Left renal pelvis (tissue), 4 donors: ENCODE measurements around the gene RAB11FIP3. TPM values are rescaled to one million over a fixed set of nuclear protein-coding genes. Genes with fewer than 3 reads are reported as not detected.
A peak's percentile ranks its signal among the peaks of the same experiment; 100 is the strongest.
"Not testable (repeated sequence)": the region's sequence is repeated elsewhere in the genome, so short reads cannot be mapped to it uniquely, and the experiment has no call there.

Experiments
- DNase-seq, 4 donors: peaks; one replicate each; pipeline ENCODE4 v3.0.0-alpha.2; 2013; ENCODE audit warnings: low read depth in 4 of 4, low spot score in 3 of 4
- polyA plus RNA-seq, 4 donors: library from polyadenylated mRNA; unstranded; fragments of 120-200 nt; gene quantifications; one replicate each; pipeline ENCODE4 v1.2.1, GENCODE V29; 2013; ENCODE audit not compliant: insufficient read length in 4 of 4

Gene RAB11FIP3
- polyA plus RNA-seq = 100 to 1,000 TPM in 1 of 4 donors, 10 to 100 TPM in 3; 44.2 to 144 (median 76.4) TPM

GRCh38 chr16:425082-425718 is at the start of gene RAB11FIP3:
Gene RAB11FIP3, plus strand, starts transcription at chr16:425649. Its CDS starts 358 bp downstream, at chr16:426007.
- DNase-seq = peak; percentile 48 to 70 (median 60)

GRCh38 chr16:375927-376816 is 49.3 kb upstream of the RAB11FIP3 start:
- no peak for DNase-seq

GRCh38 chr16:376817-377418 is 48.5 kb upstream of the RAB11FIP3 start:
- DNase-seq = no peak

GRCh38 chr16:377419-377951 is 48.0 kb upstream of the RAB11FIP3 start:
- DNase-seq = no peak

- DNase-seq = not testable (repeated sequence)
These were observed 47.2 kb upstream of the RAB11FIP3 start for GRCh38 chr16:378113-378820.

- no peak for DNase-seq
These were observed 46.6 kb upstream of the RAB11FIP3 start for GRCh38 chr16:378821-379182.

- no peak for DNase-seq
These were observed 46.1 kb upstream of the RAB11FIP3 start for GRCh38 chr16:379183-379960.

- no peak for DNase-seq
These were observed 45.3 kb upstream of the RAB11FIP3 start for GRCh38 chr16:379961-380761.

GRCh38 chr16:380762-381011 is 44.8 kb upstream of the RAB11FIP3 start:
- no peak for DNase-seq

GRCh38 chr16:381012-381788 is 44.2 kb upstream of the RAB11FIP3 start:
- no peak for DNase-seq

GRCh38 chr16:381789-382717 is 43.4 kb upstream of the RAB11FIP3 start, which contains the start of gene PGAP6:
Gene PGAP6, minus strand, starts transcription at chr16:381978. Its CDS starts 157 bp downstream, at chr16:381821.
- DNase-seq = no peak

GRCh38 chr16:383326-384051 is 42.0 kb upstream of the RAB11FIP3 start:
- peak in 1 of 4 donors; percentile 67 for DNase-seq

GRCh38 chr16:386641-387156 is 38.8 kb upstream of the RAB11FIP3 start:
- DNase-seq = no peak

- DNase-seq = not testable (repeated sequence)
These were observed 37.4 kb upstream of the RAB11FIP3 start for GRCh38 chr16:387761-388666.

- no peak for DNase-seq
These were observed 36.1 kb upstream of the RAB11FIP3 start for GRCh38 chr16:389352-389751.
